Psoas muscle (tissue), 8 donors: ENCODE results near the gene SYNGR1. TPM values are rescaled to one million over a fixed set of nuclear protein-coding genes. Genes with fewer than 3 reads are reported as not detected.
A peak's percentile ranks its signal among the peaks of the same experiment; 100 is the strongest.

Experiments used
- ATAC-seq, 4 donors: fragments of 200-7000 bp; cut with Tn5 transposase; one replicate each; pipeline ENCODE4 v1.9.1; 2020; ENCODE audit warnings: moderate library complexity in 3 of 4, mild to moderate bottlenecking in 2 of 4
- DNase-seq, 2 donors: peaks; one replicate each; pipeline ENCODE4 v3.0.0-alpha.2; 2020
- H3K27ac ChIP-seq: fragments of 200-600 bp; one replicate; pipeline ENCODE4 v1.8.0; 2022
- H3K27me3 ChIP-seq, 3 donors: fragments of 200-600 bp in 1 of 3; one replicate each; pipeline versions ENCODE4 v1.6.1 to v1.8.0; 2013 to 2022; ENCODE audit warnings: low read length in 2 of 3, mild to moderate bottlenecking in 2 of 3, moderate library complexity in 1 of 3; ENCODE audit not compliant: insufficient read depth in 3 of 3
- H3K36me3 ChIP-seq, 2 donors: fragments of 200-600 bp in 1 of 2; one replicate each; pipeline versions ENCODE4 v1.6.1 to v1.8.0; 2013 to 2022; ENCODE audit warnings: low read depth in 1 of 2, mild to moderate bottlenecking in 1 of 2, moderate library complexity in 1 of 2; ENCODE audit not compliant: insufficient read depth in 1 of 2
- H3K4me1 ChIP-seq: fragments of 200-600 bp; one replicate; pipeline ENCODE4 v1.8.0; 2022
- H3K4me3 ChIP-seq: fragments of 200-600 bp; one replicate; pipeline ENCODE4 v1.8.0; 2022; ENCODE audit warnings: mild to moderate bottlenecking
- H3K9me3 ChIP-seq: fragments of 200-600 bp; one replicate; pipeline ENCODE4 v1.8.0; 2022
- CTCF ChIP-seq: fragments of 200-600 bp; IDR thresholded peaks from one replicate; pipeline ENCODE4 v1.8.0; 2022; ENCODE audit warnings: antibody characterized with exemption
- WGBS, 3 donors: extraction: QIAGEN DNeasy Blood & Tissue Kit; methylation state at CpG; one replicate each; pipeline versions ENCODE4 v1.1.6 to v1.1.7; 2013; 5-methylcytosine and 5-hydroxymethylcytosine counted together
- intact Hi-C, 2 donors: fragments of 100-400 bp; cut with DNase I; formaldehyde crosslinking; loops; one replicate each; pipeline versions ENCODE4 v1.11.0 to v1.14.2; 2022
- polyA plus RNA-seq, 3 donors: library from polyadenylated mRNA; stranded (reverse); fragments of 200-250 nt; gene quantifications; one replicate each; pipeline ENCODE4 v1.2.3, GENCODE V29; 2013
- total RNA-seq, 4 donors: library from RNA; stranded (reverse); fragmentation: NEBNext Ultra II Directional in 2 of 4; extraction: Animal tissue kit (Norgen Biotek cat#: 25700) in 2 of 4; gene quantifications; one replicate each; pipeline versions ENCODE4 v1.2.1 to v1.2.4, GENCODE V29; 2021 to 2023
- donor health status: healthy with polysubstance abuse.
- donor health status: DM: no; HTN: no; CAD: no; lungs with moderate emphysema.
- donor health status: Bipolar disorder and iron deficiency.
- donor health status: healthy.
- donor health status: DM: yes; HTN: yes; CAD: no.
- donor health status: DM: no; HTN: no; CAD: no.
- donor health status: DM: no; HTN: no; CAD: no.
- donor health status: DM: yes; HTN: yes; CAD: no.

Gene SYNGR1
- total and polyA plus RNA-seq, 7 donors = 15.3 to 39.9 (median 20.4) TPM

- WGBS, 3 donors = 84 to 88% (median 85%) methylated on average over 18 of the region's 18 CpGs
- Histone ChIP-seq H3K4me3 (no peak overlapping the region), H3K36me3 (peaks cover 0 to 4% of the 10 kb centered on the region in 2 donors), H3K4me1 (peaks cover 8% of the 10 kb centered on the region), H3K9me3 (no peaks in the 10 kb centered on the region), H3K27ac (no peak overlapping the region), H3K27me3 (no peaks in the 10 kb centered on the region)
- DNase-seq (peak in 1 of 2 donors; percentile 33), ATAC-seq (no peak)
- intact Hi-C loops = no loop called here
- no peak for TF ChIP-seq CTCF
These were observed 10.5 kb downstream of the SYNGR1 start for GRCh38 chr22:39360242-39360641.

DNA sequence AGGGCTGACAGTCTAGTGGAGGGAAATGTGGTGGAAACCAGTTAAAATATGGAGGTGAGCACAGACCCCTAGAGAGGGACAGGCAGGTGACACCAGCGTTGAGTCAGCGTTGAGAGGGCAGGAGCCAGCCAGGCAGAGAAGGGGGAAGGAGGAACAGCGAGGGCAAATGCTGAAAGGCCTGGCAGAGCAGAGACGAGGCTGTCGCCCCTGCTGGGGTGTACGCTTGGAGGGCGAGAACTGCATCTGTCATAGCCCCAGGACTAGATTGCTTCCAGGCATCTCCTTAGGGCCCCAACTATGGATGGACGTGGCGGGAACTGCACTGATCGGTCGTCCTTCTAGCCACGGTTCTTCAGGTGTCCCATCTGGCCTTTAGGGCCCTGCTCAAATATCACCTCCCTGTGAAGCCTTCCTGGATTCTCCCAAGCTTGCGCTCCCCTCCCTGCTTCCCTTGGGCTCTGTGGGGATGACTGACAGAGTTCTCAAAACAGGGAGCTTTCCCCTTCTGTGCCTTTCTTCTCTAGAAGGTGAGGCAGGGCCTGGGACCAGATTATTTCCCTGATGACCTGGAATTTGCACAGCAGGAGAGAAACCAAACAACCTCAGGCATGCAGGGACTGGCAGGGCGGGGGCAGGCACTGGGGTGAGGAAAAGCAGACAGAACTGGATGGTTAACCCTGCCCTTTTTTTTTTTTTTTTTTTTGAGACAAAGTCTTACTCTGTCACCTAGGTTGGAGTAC lies 11.1 kb downstream of the SYNGR1 start:
- intact Hi-C loops = no loop called here
- Histone ChIP-seq H3K4me1 (peaks cover 8% of the 10 kb centered on the region), H3K36me3 (peaks cover 0 to 4% of the 10 kb centered on the region in 2 donors), H3K9me3 (no peaks in the 10 kb centered on the region), H3K27ac (no peak overlapping the region), H3K4me3 (no peak overlapping the region), H3K27me3 (no peaks in the 10 kb centered on the region)
- ATAC-seq (no peak), DNase-seq (no peak)
- WGBS, 3 donors = 77 to 83% (median 82%) methylated on average over 12 to 14 of the region's 14 CpGs
- no peak for TF ChIP-seq CTCF

GRCh38 chr22:39361496-39361895 lies 11.7 kb downstream of the SYNGR1 start:
- no peak for ATAC-seq
- Histone ChIP-seq H3K9me3 (no peaks in the 10 kb centered on the region), H3K36me3 (peaks cover 0 to 4% of the 10 kb centered on the region in 2 donors), H3K4me3 (no peak overlapping the region), H3K27me3 (no peaks in the 10 kb centered on the region), H3K4me1 (peaks cover 8% of the 10 kb centered on the region), H3K27ac (no peak overlapping the region)
- no peak for DNase-seq
- no peak for TF ChIP-seq CTCF
- 89 to 96% (median 93%) methylated on average over 7 of the region's 7 CpGs for WGBS, 3 donors
- intact Hi-C loops = no loop called here

- no peak overlapping the region for H3K27ac ChIP-seq
- intact Hi-C loops = no loop called here
- WGBS, 3 donors = 45 to 71% (median 47%) methylated on average over 11 of the region's 11 CpGs
- DNase-seq (no peak), ATAC-seq (peak in 1 of 4 donors; percentile 23)
- no peak overlapping the region for H3K4me3 ChIP-seq
- no peak for TF ChIP-seq CTCF
- H3K9me3 ChIP-seq = no peaks in the 10 kb centered on the region
- no peaks in the 10 kb centered on the region for H3K27me3 ChIP-seq
- peaks cover 0 to 4% of the 10 kb centered on the region in 2 donors for H3K36me3 ChIP-seq
- peaks cover 8% of the 10 kb centered on the region for H3K4me1 ChIP-seq
These were observed 12.5 kb downstream of the SYNGR1 start for GRCh38 chr22:39362271-39362670.

GRCh38 chr22:39362932-39363331 lies 13.1 kb downstream of the SYNGR1 start:
- ATAC-seq (no peak), DNase-seq (no peak)
- 87 to 98% (median 90%) methylated on average over 4 of the region's 4 CpGs for WGBS, 3 donors
- Histone ChIP-seq H3K27me3 (no peaks in the 10 kb centered on the region), H3K36me3 (peaks cover 0 to 4% of the 10 kb centered on the region in 2 donors), H3K4me3 (no peak overlapping the region), H3K27ac (no peak overlapping the region), H3K4me1 (peaks cover 8% of the 10 kb centered on the region), H3K9me3 (no peaks in the 10 kb centered on the region)
- no peak for TF ChIP-seq CTCF
- intact Hi-C loops = no loop called here
